ENCODE results near the gene ANKRD2. TPM values are rescaled to one million over a fixed set of nuclear protein-coding genes. Genes with fewer than 3 reads are reported as not detected.

Gene ANKRD2
- total and polyA plus RNA-seq, 2 experiments from 2014 or later = not detected

DNA sequence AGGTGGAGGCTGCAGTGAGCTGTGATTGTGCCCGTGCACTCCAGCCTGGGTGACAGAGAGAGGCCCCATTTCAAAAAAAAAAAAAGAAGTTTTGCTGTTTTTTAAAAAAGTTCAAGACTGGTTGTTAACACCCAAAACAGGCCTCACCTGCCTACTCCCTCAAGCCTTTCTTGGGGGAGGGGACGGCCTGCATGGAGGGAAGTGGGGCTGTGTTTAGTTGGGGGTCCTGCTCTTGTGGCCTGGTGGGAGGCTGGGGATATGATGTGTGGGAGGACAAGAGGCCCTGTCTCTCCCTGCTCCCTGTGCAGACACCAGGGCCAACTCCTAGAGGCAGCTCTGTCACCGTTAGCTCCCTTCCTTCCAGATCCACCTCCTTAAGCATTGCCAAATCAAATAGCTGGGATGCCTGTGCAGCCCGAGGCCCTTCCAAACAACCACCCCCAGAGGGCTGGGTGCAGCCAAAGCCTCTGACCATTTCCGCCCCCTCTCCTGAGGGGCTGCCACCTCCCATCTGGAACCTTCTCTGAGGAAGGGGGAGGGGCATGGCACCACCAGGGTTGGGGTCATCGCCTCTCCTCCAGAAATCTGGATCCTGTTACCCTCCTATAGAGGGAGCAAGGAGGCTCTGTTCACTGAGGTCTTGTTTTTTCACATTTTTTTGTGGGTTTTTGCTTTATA, 32.9 kb upstream of the ANKRD2 start:
- H3K4me3 ChIP-seq = no peak overlapping the region
- TF ChIP-seq EZH2phosphoT487 (IDR thresholded peaks at IDR 0.05; ENCODE audit: insufficient read depth, low read depth) = no peak
- no peak for TF ChIP-seq EZH2 (IDR thresholded peaks at IDR 0.05; ENCODE audit: insufficient read depth, poor library complexity, severe bottlenecking)
- in situ Hi-C loops (cut with MboI) = no loop called here
- H3K4me2 ChIP-seq (ENCODE audit: unreplicated experiment) = peak overlapping the region; percentile 19
- peaks cover 59% of the 10 kb centered on the region for H3F3A ChIP-seq (ENCODE audit: insufficient read depth)
- peak overlapping the region; percentile 98 for H3K27ac ChIP-seq
- no peaks in the 10 kb centered on the region for H3K27me3 ChIP-seq (replicated peaks; ENCODE audit: insufficient read depth)
- no peaks in the 10 kb centered on the region for H4K20me1 ChIP-seq (ENCODE audit: insufficient read depth)
- H3K9me3 ChIP-seq (ENCODE audit: low read depth) = no peaks in the 10 kb centered on the region
- DNase-seq = peak; percentile 85
- peaks cover 65% of the 10 kb centered on the region for H3K4me1 ChIP-seq (ENCODE audit: insufficient read depth)
- peak overlapping the region; percentile 9; the same call in 1 of the 2 replicates for H3K9ac ChIP-seq
- WGBS, 2 experiments (ENCODE audit: low coverage in 1 of 2, low lambda C conversion rate in 2 of 2, missing lambda C conversion rate in 2 of 2) = 22 to 34% methylated on average over 6 of the region's 6 CpGs
- H3K79me2 ChIP-seq (ENCODE audit: insufficient read depth) = peaks cover 57% of the 10 kb centered on the region
- no peak overlapping the region for H2AFZ ChIP-seq
- no peaks in the 10 kb centered on the region for H3K9me2 ChIP-seq (ENCODE audit: insufficient read depth)
- no peaks in the 10 kb centered on the region for H3K36me3 ChIP-seq (ENCODE audit: low read depth)

DNA sequence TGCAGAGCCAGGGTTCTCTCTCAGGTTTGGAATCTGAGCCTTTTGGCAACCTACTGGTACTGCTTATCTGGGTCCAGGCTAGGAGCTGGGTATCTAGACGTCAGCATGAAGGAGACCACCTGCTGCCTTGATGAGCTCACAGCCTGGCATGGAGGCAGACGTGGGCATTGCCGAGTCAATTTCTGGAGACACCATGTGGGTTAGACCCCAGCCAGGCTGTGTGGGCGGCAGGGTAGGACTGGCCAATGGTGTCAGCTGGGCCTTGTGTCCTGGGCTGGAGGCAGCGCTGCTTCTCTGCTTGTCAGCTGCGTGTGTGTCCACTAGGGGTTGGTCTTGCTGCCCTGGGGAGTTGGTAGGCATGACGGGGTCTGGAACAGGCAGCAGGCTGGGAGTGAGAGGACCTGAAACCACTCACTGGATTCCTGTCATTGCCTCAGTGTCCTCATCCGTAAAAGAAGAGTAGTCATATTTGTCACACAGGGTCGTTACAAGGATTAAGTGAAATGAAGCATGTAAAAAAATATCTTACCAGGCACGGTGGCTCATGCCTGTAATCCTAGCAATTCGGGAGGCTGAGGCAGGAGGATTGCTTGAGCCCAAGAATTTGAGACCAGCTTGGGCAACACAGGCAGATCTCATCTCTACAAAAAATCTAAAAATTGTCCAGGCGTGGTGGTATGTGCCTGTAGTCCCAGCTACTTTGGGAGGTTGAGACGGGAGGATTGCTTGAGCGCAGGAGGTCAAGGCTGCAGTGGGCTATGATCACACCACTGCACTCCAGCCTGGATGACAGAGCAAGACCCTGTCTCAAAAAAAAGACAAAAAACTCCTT, 31.7 kb upstream of the ANKRD2 start:
- WGBS, 2 experiments (ENCODE audit: low coverage in 1 of 2, low lambda C conversion rate in 2 of 2, missing lambda C conversion rate in 2 of 2) = 57 to 62% methylated on average over 14 of the region's 14 CpGs
- Histone ChIP-seq H3K79me2 (ENCODE audit: insufficient read depth) (peaks cover 58% of the 10 kb centered on the region), H3K4me1 (ENCODE audit: insufficient read depth) (peaks cover 65% of the 10 kb centered on the region), H3K27ac (peak overlapping the region; percentile 98), H4K20me1 (ENCODE audit: insufficient read depth) (no peaks in the 10 kb centered on the region), H3K9me2 (ENCODE audit: insufficient read depth) (no peaks in the 10 kb centered on the region), H2AFZ (no peak overlapping the region), H3K4me3 (no peak overlapping the region), H3K36me3 (ENCODE audit: low read depth) (no peaks in the 10 kb centered on the region), H3K9ac (0 out of 2 replicates have a peak overlapping the region, but pooled peaks have one; percentile 9), H3K9me3 (ENCODE audit: low read depth) (no peaks in the 10 kb centered on the region), H3F3A (ENCODE audit: insufficient read depth) (peaks cover 59% of the 10 kb centered on the region), H3K27me3 (replicated peaks; ENCODE audit: insufficient read depth) (no peaks in the 10 kb centered on the region), H3K4me2 (ENCODE audit: unreplicated experiment) (peak overlapping the region; percentile 19)
- TF ChIP-seq EZH2phosphoT487 (IDR thresholded peaks at IDR 0.05; ENCODE audit: insufficient read depth, low read depth) (no peak), EZH2 (IDR thresholded peaks at IDR 0.05; ENCODE audit: insufficient read depth, poor library complexity, severe bottlenecking) (no peak)
- DNase-seq = peak; percentile 47
- in situ Hi-C loops (cut with MboI) = no loop called here

DNA sequence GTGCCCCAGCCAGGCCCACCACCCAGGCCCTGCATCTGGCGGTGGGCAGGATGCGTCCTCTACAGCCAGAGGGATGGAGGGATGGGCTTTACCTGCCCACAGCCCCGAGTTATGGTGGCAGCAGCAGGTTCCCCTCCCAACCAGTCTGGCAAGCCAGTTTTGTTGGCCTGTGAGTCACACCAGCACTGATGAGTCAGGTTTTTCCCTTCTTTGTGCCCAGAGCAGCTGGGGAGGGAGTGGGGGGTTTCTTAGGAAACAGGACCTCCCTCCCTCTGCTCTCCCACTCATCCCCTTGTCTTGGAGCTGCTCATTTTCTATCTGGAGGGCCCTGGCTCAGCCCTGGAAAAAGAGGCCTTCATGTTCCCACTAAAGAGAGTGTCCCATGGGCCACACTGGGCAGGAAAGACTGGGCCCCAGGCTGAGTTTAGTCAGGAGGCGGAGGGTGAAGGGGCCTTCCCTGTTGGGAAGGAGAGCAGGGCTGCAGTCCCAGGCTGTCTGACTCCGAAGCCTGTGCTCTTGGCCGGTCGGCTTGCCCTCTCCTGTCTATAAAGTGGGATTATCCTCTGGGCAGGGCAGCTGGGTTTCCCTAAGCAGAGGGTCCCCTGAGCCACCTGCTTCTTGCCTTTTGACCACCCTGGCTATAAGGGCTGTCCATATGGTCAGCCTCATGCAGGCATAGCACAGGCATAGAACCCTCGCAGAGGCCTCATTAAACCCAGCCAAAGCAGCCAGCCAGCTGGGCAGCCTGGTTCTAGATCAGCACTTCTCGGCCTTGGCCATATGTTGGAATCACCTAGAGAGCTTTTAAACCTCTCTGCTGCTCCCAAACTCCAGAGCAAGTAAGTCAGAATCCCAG, 30.2 kb upstream of the ANKRD2 start:
- peak overlapping the region; percentile 82 for H3K4me2 ChIP-seq (ENCODE audit: unreplicated experiment)
- H3K79me2 ChIP-seq (ENCODE audit: insufficient read depth) = peaks cover 59% of the 10 kb centered on the region
- H4K20me1 ChIP-seq (ENCODE audit: insufficient read depth) = no peaks in the 10 kb centered on the region
- WGBS, 2 experiments (ENCODE audit: low coverage in 1 of 2, low lambda C conversion rate in 2 of 2, missing lambda C conversion rate in 2 of 2) = 2 to 4% methylated on average over 8 to 9 of the region's 9 CpGs
- peaks cover 65% of the 10 kb centered on the region for H3K4me1 ChIP-seq (ENCODE audit: insufficient read depth)
- H3K9me3 ChIP-seq (ENCODE audit: low read depth) = no peaks in the 10 kb centered on the region
- no peak for TF ChIP-seq EZH2phosphoT487 (IDR thresholded peaks at IDR 0.05; ENCODE audit: insufficient read depth, low read depth)
- no peak for TF ChIP-seq EZH2 (IDR thresholded peaks at IDR 0.05; ENCODE audit: insufficient read depth, poor library complexity, severe bottlenecking)
- H3K9ac ChIP-seq = peak overlapping the region; percentile 77
- peak overlapping the region; percentile 98 for H3K27ac ChIP-seq
- no peaks in the 10 kb centered on the region for H3K9me2 ChIP-seq (ENCODE audit: insufficient read depth)
- in situ Hi-C loops (cut with MboI) = no loop called here
- H2AFZ ChIP-seq = peak overlapping the region; percentile 67
- H3K27me3 ChIP-seq (replicated peaks; ENCODE audit: insufficient read depth) = no peaks in the 10 kb centered on the region
- no peaks in the 10 kb centered on the region for H3K36me3 ChIP-seq (ENCODE audit: low read depth)
- peak; percentile 95 for DNase-seq
- peak overlapping the region; percentile 62 for H3K4me3 ChIP-seq
- peaks cover 59% of the 10 kb centered on the region for H3F3A ChIP-seq (ENCODE audit: insufficient read depth)

DNA sequence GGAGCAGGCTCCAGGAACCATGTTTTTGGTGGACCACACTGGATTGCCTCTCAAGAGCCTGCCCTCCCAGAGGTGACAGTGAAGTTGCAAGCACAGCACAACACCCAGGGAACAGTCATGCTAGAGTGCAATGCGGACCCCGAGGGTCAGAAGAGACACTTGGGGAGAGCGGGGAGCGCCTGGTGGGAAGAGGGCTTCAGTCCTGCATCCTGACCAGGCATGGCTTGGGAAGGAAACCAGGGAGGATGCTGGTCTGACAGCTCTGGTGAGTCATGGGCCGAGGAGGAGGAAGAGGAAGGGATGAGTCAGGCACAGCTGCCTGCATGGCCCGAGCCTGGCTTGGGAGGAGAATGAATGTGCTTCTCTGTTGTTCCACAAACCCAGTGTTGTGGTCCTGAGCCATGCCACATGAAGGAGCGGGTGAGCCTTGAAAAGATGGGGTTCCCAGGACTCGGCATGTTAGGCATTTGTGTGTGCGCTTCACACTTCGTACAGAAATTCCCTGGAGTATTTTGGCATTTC, 29.5 kb upstream of the ANKRD2 start:
- TF ChIP-seq EZH2 (IDR thresholded peaks at IDR 0.05; ENCODE audit: insufficient read depth, poor library complexity, severe bottlenecking) (no peak), EZH2phosphoT487 (IDR thresholded peaks at IDR 0.05; ENCODE audit: insufficient read depth, low read depth) (no peak)
- H3K9me3 ChIP-seq (ENCODE audit: low read depth) = no peaks in the 10 kb centered on the region
- no peaks in the 10 kb centered on the region for H3K9me2 ChIP-seq (ENCODE audit: insufficient read depth)
- in situ Hi-C loops (cut with MboI) = no loop called here
- H3K4me2 ChIP-seq (ENCODE audit: unreplicated experiment) = peak overlapping the region; percentile 82
- no peaks in the 10 kb centered on the region for H3K36me3 ChIP-seq (ENCODE audit: low read depth)
- H3F3A ChIP-seq (ENCODE audit: insufficient read depth) = peaks cover 59% of the 10 kb centered on the region
- H2AFZ ChIP-seq = no peak overlapping the region
- peaks cover 60% of the 10 kb centered on the region for H3K79me2 ChIP-seq (ENCODE audit: insufficient read depth)
- H4K20me1 ChIP-seq (ENCODE audit: insufficient read depth) = no peaks in the 10 kb centered on the region
- no peaks in the 10 kb centered on the region for H3K27me3 ChIP-seq (replicated peaks; ENCODE audit: insufficient read depth)
- peak; percentile 100 for DNase-seq
- H3K9ac ChIP-seq = peak overlapping the region; percentile 77
- H3K4me3 ChIP-seq = peak overlapping the region; percentile 62
- H3K4me1 ChIP-seq (ENCODE audit: insufficient read depth) = peaks cover 62% of the 10 kb centered on the region
- peak overlapping the region; percentile 98 for H3K27ac ChIP-seq
- 1% methylated on average over 9 to 10 of the region's 10 CpGs for WGBS, 2 experiments (ENCODE audit: low coverage in 1 of 2, low lambda C conversion rate in 2 of 2, missing lambda C conversion rate in 2 of 2)

All from GM23248 (cell line).